ENCODE measurements around the gene LILRB1. TPM values are rescaled to one million over a fixed set of nuclear protein-coding genes. Genes with fewer than 3 reads are reported as not detected.

Gene LILRB1
- total RNA-seq, 2 donors from 2014 or later: 0.42 to 4.3 TPM

DNA sequence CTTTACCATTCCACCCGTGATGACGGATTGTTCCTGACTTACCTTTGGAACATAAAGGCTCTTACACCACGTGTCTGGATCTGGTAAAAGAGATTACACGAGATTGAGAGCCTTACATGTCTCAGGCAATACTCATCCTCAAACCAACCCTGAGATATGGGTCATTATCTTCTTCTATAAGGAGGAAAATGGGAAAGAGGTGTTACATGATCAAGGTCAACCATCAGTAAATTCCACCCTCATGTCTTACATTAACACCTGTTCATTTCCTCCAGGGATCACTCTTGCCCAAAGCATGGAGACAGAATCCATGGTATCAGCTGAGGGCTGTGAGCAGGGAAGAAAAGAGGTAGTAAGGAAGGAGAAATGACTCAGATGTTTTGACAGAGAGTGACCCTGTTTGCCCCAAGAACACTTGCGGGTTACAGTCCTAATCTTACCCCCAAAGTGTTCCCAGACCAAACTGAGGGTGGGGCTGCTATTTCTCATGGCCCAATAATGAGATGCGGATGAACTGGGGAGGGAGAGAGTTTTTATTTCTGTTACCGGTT, 52.1 kb downstream of the LILRB1 start:
- Mint-ChIP-seq H3K4me3 (no peak overlapping the region), H3K27me3 (peaks cover 37% of the 10 kb centered on the region), H3K4me1 (no peaks in the 10 kb centered on the region), H3K36me3 (ENCODE audit: low read depth) (no peaks in the 10 kb centered on the region), H3K27ac (no peak overlapping the region)
- H3K9me3 ChIP-seq (ENCODE audit: control insufficient read depth, low read length, poor library complexity, severe bottlenecking): no peaks in the 10 kb centered on the region
- ATAC-seq (no peak), DNase-seq (no peak)

DNA sequence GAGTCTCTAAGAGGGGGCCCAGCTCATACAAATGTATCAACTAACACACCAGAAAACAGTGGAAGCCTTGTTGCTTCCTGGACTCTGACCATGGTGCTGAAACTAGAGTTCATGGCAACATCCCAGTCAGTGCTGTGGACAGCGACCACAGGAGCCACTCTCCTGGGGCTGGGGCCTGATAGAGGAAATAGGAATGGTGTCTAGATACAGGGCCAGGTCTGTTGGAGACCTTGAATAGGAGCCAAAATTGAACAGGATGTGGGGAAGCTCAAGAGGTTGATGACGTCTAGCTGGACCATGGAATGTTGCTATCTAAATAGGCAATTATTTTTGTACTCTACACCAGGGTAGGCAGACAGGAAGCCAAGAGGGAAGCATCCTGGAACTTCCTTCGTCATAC, 54.2 kb downstream of the LILRB1 start:
- no peak for DNase-seq
- no peak overlapping the region for H3K27ac Mint-ChIP-seq
- H3K36me3 Mint-ChIP-seq (ENCODE audit: low read depth): peaks cover 2% of the 10 kb centered on the region
- peaks cover 35% of the 10 kb centered on the region for H3K27me3 Mint-ChIP-seq
- ATAC-seq: no peak
- H3K9me3 ChIP-seq (ENCODE audit: control insufficient read depth, low read length, poor library complexity, severe bottlenecking): no peaks in the 10 kb centered on the region
- H3K4me3 Mint-ChIP-seq: no peak overlapping the region
- H3K4me1 Mint-ChIP-seq: no peaks in the 10 kb centered on the region

Other genes with a start within 250 kb of the LILRB1 start
- gene TTYH1, start 215.0 kb upstream of the LILRB1 start, total RNA-seq: not detected
- gene LENG8, start 181.3 kb upstream of the LILRB1 start, total RNA-seq: 100 to 1,000 TPM; 471 to 480 TPM
- 1 to 10 TPM; 4.4 to 6.0 TPM for gene LENG9, start 166.7 kb upstream of the LILRB1 start, total RNA-seq
- gene CDC42EP5, start 157.2 kb upstream of the LILRB1 start, total RNA-seq: not detected
- gene LAIR2, start 127.7 kb upstream of the LILRB1 start, total RNA-seq: 1 to 10 TPM in 1 of 2 donors, under 1 TPM in 1; 0.94 to 1.7 TPM
- gene LILRA2, start 56.7 kb upstream of the LILRB1 start, total RNA-seq: 1 to 10 TPM in 1 of 2 donors, under 1 TPM in 1; 0.68 to 3.3 TPM
- gene LILRA1, start 36.9 kb upstream of the LILRB1 start, total RNA-seq: 1 to 10 TPM in 1 of 2 donors, under 1 TPM in 1; 0.65 to 2.1 TPM
- gene LILRB4, start 32.5 kb downstream of the LILRB1 start, total RNA-seq: 1 to 10 TPM in 1 of 2 donors, under 1 TPM in 1; 0.47 to 1.9 TPM
- not detected for gene KIR3DL3, start 94.0 kb downstream of the LILRB1 start, total RNA-seq
- gene KIR2DL3, start 108.0 kb downstream of the LILRB1 start, total RNA-seq: not detected
- not detected for gene KIR2DL1, start 139.3 kb downstream of the LILRB1 start, total RNA-seq
- not detected for gene KIR2DL4, start 173.1 kb downstream of the LILRB1 start, total RNA-seq
- gene KIR3DL1, start 186.0 kb downstream of the LILRB1 start, total RNA-seq: not detected
- not detected for gene KIR2DS4, start 202.2 kb downstream of the LILRB1 start, total RNA-seq
- gene KIR3DL2, start 220.0 kb downstream of the LILRB1 start, total RNA-seq: 1 to 10 TPM in 1 of 2 donors, under 1 TPM in 1; 0.92 to 1.3 TPM
- 1 to 10 TPM in 1 of 2 donors, under 1 TPM in 1; 0.70 to 8.6 TPM for gene FCAR, start 243.8 kb downstream of the LILRB1 start, total RNA-seq

Measured in T-helper 17 cell (primary cell).